Glomerular endothelial cell (primary cell): ENCODE measurements around the gene CYP3A4. TPM values are rescaled to one million over a fixed set of nuclear protein-coding genes. Genes with fewer than 3 reads are reported as not detected.
"Not testable (repeated sequence)": the region's sequence is repeated elsewhere in the genome, so short reads cannot be mapped to it uniquely, and the experiment has no call there.

Experiments
- DNase-seq: peaks from one replicate; pipeline ENCODE4 v3.0.0-alpha.2; 2011; ENCODE audit warnings: low read depth, low spot score; ENCODE audit errors: extremely low read depth
- total RNA-seq: library from RNA; depleted of rRNA; stranded (reverse); fragments of >200 nt; gene quantifications from 2 replicates; pipeline ENCODE4 v1.2.3, GENCODE V29; 2015

CYP3A4 gene
- total RNA-seq, 1 donor from 2014 or later, result not detected

DNA sequence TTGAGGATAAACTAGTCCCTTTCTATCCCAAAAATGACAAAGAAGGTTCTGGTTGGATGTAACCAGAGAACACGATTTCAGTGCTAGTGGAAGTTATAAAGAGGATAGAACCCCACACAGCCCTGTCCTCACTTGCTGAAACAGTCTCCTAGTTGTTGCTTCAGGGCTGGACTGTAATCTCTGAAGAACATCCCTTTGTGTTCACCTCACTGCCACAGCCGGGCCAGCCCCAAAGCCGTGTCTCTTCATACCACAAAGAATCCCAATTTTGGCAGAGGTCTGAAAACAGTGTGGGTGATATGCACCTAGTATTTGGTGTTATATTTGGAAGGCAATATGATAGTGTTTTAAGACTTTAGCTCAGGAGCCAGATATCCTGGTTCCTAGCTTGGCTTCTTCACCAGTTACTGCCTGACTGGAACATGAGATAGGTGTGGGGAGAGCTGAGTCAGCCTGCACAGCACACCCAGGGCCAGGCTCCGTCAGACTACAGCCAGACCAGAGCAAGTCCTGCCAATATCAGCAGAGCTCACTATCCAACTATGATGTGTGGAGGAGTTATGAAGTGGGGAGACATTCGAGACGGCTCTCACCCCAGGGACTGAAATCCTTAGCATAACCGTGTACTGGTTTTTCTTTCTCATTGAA, 21.2 kb downstream of the CYP3A4 start:
- no peak for DNase-seq

DNA sequence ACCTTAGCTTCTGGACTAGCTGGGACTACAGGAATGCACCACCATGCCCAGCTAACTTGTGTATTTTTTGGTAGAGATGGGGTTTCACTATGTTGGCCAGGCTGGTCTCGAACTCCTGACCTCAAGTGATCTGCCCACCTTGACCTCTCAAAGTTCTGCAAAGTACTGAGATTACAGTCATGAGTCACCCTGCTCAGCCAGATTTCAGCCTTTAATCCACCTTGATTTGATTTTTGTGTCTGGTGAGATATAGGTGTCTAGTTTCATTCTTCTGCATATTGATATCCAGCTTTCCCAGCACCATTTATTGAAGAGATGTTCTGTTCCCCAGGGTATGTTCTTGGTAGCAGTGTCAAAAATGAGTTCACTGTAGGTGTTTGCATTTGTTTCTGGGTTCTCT, 28.9 kb downstream of the CYP3A4 start:
- DNase-seq, result no peak

DNA sequence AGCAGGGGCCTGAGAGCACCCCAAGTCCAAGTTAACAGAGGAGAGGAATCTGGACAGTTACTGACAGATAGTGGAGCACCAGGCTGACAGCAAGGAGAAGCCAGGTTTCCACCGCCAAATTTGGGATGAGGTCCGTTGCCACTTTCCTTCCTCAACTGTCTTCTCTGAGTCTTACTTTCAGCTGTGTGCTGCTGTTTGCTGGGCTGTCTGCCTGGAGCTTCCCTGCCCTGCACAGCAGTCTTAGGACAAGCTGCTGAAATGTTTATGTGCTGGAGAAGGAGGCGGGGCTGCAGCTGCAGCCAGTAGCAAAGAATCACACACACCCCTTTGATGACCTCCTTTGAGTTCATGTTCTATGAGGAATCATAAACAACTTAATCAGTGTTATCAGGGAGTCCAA, 31.6 kb downstream of the CYP3A4 start:
- DNase-seq, result no peak

DNA sequence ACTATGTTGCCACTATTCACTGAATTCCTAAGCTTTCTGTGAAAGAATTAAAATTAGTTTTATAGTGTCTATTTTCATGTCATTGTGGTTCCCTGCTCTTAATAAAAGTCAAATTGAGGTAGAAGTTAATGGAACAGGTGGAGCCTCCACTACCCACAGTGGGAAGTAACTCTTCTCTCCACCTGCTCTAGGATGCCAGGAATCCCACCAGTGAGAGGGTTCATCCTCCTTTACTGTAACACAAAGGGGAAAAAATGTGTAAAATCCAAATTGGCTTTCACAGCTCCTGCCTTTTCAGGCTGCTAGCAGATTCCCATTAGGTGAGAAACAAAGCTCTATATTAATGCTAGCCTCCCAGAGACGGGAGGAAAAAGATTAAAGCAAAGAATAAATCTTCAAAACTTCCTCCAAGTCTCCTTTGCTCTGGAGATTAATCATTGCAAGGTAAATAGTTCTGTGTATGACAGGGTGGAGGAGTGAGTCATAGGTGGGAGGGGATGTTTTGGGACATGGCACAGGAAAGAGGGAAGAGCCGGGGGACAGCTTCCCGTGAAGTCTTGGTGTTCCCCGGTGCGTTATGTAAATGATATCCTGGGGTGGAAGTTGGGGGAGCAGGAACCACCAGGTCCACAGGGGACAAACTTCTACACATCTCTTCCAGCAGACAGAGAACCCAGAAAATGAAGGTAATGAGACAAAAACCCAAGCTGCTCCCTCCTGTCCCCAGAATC, 32.5 kb downstream of the CYP3A4 start:
- not testable (repeated sequence) for DNase-seq

DNA sequence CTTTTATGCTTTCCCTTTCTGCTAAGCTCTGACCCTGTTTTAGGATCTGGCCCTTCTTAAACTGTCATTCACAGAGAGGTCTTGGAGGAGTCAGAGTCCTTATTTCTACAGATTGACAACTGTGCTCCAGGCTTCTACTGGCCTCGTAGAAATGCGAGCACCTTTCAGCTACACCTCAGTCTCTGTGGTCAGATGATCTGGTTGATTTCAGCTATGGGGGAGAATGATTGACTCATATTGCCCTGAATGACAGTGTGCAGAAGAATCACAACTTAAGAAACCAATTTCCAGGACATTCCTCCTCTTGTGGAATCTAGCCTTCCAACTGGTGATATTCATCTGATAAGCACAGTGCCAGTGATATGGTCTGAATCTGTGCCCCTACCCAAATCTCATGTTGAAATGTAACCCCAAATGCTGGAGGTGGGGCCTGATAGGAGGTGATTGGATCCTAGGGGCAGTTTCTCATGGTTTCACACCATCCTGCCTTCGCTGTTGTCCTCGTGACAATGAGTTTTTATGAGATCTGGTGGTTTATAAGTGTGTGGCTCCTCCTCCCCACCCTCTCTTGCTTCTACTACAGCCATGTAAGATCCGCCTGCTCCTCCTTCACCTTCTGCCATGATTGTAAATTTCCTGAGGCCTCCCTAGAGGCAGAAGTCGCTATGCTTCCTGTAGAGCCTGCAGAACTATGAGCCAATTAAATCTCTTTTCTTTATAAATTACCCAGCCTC, 35.0 kb downstream of the CYP3A4 start:
- DNase-seq, result no peak

DNA sequence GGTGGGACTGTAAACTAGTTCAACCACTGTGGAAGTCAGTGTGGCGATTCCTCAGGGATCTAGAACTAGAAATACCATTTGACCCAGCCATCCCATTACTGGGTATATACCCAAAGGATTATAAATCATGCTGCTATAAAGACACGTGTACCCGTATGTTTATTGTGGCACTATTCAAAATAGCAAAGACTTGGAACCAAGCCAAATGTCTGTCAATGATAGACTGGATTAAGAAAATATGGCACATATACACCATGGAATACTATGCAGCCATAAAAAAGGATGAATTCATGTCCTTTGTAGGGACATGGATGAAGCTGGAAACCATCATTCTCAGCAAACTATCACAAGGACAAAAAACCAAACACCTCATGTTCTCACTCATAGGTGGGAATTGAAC, 37.1 kb downstream of the CYP3A4 start:
- not testable (repeated sequence) for DNase-seq

DNA sequence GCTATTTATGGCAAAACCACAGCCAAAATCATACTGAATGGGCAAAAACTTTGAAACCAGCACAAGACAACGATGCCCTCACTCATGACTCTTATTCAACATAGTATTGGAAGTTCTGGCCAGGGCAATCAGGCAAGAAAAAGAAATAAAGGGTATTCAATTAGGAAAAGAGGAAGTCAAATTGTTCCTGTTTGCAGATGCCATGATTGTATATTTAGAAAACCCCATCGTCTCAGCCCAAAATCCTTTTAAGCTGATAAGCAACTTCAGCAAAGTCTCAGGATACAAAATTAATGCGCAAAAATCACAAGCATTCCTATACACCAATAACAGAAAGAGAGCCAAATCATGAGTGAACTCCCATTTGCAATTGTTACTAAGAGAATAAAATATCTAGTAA, 38.6 kb downstream of the CYP3A4 start:
- not testable (repeated sequence) for DNase-seq

DNA sequence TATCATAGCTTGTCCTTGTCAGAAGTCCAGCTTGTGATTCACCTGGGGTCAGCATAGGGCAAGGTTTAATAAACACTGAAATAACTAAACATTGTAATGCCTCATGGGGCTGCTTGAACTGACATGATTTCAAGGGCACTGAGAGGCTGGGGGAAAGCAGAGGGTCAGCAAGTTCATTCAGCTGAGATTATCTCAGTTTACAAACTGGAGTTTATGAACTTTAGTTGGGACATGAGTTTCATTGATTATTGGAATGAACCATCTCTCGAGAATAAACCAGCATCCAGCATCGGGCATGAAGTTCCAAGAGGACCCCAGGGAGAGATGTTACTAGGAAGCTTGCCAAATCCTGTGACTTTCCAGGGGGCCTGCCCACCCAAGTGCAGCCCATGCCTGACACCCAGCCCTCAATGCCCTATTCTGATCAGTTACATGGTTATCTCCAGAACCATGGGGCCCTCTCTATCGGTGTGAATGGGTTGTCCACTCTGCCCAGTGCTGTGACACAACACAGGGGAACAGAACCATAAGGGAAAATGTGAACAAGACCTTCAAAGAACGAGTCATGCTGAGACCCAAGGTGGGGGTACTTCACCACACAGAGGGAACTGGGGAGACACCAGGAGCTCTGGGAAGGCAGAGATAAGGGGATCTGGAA, 41.1 kb downstream of the CYP3A4 start:
- DNase-seq, result no peak

DNA sequence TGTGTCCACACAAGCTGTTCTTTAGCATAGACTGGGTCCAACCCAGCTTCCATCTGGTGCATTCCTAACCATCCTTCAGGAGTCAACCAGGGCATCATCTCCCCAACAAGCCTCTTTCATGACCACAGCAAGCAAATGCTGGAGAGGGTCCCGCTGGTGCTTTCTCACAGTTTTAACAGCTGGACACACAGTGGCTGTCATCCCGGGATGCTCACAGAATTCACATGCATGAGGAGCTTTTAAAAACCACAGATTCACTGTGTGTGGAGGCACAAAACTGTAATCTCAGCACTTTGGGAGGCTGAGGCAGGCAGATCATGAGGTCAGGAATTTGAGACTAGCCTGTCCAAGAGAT, 42.6 kb downstream of the CYP3A4 start:
- no peak for DNase-seq

DNA sequence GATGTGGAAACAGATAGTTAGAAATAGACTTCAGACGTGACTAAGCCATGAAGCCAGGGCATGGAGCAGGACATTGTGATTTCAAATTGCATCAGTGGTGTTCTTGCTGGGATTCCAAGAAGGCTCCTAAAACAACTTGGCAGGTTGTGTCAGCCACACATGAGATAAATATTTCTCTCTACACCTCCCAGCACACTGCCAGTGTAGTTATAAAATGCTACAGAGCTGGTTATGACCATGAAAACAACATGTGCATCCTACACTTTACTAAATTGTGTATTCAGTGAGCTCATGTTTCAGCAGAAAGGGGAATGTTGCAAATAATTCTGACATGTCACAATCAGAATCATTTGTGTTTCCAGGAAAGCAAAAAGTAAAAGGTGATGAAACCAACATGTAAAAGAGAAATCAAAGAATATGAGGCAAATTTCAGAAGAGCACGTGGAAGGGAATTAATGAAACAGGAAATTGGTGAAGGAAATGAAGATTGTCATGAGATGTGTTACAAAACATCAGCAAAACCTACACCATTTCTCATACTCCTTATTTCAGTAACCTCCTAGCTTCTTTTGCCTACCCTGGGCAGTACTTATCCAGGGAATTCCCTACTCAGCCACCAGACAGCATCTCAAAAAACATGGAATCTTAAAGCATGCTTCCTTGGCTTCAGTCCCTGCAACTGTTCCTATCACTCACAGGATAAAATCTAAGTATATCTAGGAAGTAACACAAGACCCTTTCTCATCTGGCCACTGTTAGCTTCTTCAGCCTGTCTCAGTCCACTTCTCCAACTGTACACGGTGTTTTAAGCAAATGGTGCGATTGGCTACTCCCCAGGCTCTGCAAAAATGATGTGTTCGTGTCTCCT, 43.2 kb downstream of the CYP3A4 start:
- DNase-seq, result no peak

DNA sequence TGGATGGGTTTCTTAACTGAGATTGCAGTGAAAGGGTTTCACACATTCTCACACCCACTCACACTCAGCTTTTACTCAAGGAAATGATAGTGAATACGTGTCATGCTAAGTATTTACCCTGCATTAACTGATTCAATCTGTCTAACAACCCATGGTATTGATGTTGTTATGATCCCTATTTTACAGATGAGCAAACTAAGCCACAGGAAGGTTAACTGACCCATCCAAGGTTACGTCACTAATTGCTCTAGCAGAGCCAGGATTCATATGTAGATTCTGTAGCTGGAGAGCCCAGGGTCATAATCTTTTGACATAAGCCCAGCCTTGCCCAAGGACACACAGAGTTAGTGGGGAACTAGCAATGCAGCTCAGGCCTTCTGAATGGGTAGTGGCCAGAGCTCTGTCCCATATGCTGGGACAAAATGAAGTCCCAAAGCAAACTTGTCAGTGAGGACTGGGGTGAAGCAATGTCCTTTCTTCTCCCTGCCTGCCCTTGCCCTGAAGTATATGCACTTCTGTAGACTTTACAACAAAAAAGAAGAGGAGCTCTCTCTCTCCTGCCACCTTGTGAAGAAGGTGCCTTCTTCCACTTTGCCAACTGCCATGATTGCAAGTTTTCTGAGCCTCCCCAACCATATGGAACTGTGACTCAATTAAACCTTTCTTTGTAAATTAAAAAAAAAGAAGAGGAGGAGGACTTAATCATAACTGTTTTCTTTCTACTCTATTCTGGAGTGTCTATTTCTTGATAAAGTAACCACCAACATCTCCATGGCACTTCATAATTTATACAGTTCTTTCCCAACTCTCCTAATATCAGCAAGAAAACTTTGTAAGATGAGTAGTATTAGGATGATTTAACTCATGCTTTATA, 44.0 kb downstream of the CYP3A4 start:
- no peak for DNase-seq

DNA sequence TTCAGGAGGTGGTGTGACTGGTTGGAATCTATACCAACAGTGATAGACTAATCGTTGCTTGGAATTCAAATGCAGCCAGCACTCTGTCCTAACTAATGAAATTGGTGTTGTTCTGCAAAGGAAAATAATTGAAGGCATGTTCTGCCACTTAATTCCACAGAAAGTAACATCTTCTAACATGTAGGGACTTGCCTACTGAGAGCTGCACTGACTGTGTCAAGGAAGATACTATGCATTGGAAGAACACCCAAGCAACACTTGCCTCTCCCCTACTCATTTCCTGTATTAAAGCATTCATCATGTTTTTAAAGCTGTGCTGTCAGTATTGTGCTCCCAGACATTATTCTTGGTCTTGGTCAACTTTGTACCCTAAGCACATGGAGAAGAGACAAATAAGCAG, 46.3 kb downstream of the CYP3A4 start:
- no peak for DNase-seq

DNA sequence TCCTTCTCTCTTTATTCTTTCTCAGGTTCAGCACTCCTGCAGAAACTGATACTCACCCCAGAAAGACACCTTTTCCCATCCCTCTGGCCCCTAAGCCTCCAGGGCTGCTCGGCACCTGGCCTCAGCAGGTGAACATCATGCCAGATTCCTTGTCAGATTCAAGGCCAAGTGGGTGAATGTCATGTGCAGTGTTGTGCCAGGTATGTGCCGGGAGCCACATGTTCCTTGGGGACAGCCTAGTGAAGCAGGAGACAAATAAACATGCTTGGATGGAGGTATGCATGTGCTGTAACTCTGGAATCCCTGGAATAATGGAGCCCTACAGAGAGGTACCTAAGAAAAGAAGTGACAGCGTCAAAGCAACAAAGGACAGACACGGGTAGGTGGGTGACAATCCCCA, 47.3 kb downstream of the CYP3A4 start:
- not testable (repeated sequence) for DNase-seq

DNA sequence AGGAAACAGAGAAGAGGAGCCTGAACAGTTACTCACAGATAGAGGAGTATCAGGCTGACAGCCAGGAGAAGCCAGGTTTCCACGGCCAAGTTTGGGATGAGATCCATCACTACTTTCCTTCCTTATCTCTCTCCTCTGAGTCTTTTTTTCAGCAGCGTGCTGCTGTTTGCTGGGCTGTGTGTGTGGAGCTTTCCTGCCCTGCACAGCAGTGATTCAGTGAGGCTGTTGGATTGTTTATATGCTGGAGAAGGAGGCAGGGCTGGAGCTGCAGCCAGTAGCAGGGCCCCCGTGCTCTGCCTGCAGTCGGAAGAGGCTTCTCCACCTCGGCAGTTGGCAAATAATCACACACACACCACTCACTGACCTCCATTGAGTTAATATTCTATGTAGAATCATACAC, 49.0 kb downstream of the CYP3A4 start, which contains the start of gene CYP3A7:
Gene CYP3A7 (minus strand): TSS at position 210 of the 400 bp plus-strand sequence. CDS start 103 bp downstream, at position 107.
- no peak for DNase-seq

DNA sequence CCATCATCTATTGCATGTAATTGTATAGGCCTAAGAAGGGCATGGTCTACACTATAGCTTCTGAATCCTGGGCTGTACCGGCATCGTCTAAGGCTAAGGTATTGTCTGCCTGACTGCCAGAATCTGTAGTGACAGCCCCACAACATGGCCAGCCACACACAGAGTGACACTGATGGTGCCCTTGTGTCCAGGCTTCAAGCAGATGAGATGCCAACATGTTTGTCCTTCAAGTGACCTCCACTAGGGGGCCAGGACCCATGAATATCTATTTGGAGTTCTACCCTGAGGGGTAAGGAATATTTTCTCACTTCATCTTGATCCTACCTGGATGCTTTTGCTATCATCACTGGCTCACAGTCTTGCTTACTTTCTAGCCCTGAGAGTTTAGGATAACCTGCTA, 50.5 kb downstream of the CYP3A4 start:
- no peak for DNase-seq

DNA sequence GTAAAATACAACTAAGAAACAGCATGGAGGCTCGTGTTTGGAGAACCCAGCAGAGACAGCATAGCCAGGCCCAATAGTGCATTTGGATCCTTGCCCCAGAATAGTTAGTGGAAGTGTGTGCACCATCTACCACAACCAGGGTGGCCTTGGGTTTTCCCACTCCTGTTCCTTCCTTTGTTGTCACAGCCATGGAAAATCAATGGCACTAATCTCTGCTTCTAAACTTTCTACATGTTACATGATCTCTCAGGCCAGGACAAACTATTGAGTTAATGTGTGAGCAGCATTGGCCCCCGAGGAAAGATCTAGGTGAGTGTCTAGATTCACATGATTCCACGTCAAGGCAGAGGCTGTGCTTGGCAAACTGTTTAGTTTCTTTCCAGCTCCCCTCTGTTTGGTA, 51.0 kb downstream of the CYP3A4 start:
- DNase-seq, result no peak

DNA sequence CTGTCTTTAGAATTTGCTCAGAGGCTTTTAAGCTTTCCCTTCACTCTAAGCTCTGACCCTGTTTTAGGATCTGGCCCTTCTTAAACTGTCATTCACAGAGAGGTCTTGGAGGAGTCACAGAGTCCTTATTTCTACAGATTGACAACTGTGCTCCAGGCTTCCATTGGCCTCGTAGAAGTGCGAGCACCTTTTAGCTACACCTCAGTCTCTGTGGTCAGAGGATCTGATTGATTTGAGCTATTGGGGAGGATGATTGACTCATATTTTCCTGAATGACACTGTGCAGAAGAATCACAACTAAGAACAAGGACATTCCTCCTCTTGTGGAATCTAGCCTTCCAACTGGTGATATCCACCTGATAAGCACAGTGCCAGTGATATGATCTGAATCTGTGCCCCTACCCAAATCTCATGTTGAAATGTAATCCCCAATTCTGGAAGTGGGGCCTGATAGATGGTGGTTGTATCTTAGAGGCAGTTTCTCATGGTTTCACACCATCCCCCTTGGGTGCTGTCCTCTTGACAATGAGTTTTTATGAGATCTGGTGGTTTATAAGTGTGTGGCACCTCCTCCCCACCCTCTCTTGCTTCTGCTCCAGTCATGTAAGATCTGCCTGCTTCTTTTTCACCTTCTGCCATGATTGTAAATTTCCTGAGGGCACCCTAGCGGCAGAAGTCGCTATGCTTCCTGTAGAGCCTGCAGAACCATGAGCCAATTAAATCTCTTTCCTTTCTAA, 52.2 kb downstream of the CYP3A4 start:
- DNase-seq, result no peak

DNA sequence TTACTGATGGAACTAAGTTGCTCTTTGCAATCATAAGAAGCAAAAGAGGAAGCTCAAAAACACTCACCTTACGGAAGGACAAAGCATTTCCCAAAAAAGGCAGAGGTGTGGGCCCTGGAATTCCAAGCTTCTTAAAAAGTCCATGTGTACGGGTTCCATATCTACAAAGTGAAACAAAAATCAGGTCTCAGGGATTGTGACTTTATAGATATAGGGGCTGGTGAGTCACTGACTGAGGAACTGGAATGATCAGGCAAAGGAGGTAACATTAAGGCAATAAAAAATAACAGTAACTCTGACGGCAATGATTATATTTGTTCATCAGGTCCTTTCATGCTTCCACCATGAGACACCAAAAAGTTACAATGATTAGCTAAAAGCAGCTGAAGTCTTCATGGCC, 53.0 kb downstream of the CYP3A4 start:
- no peak for DNase-seq
